Stimulated activated CD4-positive, alpha-beta T cell treated with anti-CD3 and anti-CD28 coated beads, Interleukin-1b, Interleukin-23, amount 100 ng/mL, for 4 hours (primary cell): ENCODE measurements around the gene SDC1.
"Not testable (repeated sequence)": the region's sequence is repeated elsewhere in the genome, so short reads cannot be mapped to it uniquely, and the experiment has no call there.

Source experiments
- DNase-seq, 2 donors: peaks; one replicate each; pipeline ENCODE4 v3.0.0-alpha.2; 2020; ENCODE audit warnings: low read depth in 2 of 2

SDC1 gene

DNA sequence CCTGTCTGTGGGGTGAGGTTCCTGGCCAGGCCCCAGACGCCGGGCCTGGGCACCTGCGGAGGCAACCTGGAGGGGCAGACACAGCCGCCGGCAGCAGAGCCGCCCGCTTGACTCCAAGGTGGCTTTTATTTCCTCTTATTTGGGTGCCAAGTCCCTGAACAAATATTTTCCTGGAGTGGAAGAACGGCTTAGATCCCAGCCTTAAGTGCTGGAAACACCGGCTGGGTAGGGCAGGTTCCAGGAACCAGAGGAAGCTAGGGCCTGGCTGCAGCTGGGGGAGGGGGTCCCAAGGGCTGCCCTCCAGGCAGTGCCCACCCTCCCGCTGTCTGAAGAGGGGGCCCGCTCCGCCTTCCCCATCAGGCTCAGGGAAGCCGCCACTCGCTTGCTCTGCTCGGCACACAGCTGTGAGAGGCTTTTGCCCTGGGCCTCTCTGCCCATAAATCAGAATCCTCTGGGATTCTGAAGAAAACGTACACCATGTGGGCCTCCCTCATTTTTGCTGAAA is 28.2 kb downstream of the SDC1 start:
- no peak for DNase-seq

DNA sequence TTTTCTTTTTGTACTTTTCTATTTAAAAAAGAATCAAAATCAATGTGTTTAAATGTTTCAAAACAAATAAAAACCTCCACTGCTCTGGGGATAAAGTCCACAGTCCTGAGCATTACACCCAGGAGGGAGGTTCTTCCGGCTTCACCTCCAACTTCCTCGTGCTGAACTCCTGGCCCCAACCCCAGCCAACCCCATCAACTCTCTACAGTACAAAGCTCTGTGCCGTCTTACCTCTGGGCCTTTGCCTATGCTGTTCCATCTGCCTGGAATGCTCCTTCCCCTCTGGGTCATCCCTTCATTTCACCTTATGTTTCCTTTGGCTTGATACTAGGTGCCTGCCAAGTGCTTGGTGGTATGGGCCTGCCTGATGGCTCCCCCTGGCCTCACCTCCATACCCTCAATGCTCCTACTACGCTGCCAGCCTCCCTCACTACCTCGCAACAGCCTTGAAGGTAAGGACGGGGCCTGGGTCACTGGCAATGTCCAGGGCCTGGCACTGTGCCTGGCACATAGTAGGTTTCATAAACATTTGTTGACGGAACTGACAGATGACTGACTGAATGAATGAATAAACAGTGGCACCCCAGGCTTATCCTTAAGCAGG is 28.8 kb downstream of the SDC1 start:
- no peak for DNase-seq

DNA sequence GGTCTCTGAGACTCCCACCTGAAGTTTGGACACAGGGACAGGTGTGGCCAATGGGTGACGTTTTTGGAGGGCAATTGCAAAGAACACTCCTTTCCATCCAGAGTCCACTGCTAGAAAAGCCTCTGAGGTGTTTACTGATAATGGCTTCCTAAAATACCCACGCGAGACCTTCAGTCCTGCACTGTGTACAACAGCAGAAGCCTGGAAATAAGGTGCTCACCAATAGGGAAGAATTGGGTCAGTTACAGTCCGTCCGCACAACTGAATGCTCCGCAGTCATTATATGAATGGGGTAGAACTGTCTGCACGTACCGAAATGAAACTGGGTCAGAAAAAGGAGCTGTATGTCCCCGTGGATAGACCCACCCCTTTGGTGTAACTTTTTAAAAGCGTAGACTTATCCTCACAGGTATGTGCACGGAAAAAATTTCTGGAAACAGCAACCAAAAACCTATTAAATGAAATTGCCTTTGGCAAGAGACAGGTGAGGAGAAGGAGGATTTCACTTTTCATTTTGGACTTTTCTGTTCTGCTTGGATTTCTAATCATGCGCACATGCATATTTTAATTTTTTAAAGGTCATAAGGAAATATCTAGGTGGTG is 29.4 kb downstream of the SDC1 start:
- DNase-seq: no peak

DNA sequence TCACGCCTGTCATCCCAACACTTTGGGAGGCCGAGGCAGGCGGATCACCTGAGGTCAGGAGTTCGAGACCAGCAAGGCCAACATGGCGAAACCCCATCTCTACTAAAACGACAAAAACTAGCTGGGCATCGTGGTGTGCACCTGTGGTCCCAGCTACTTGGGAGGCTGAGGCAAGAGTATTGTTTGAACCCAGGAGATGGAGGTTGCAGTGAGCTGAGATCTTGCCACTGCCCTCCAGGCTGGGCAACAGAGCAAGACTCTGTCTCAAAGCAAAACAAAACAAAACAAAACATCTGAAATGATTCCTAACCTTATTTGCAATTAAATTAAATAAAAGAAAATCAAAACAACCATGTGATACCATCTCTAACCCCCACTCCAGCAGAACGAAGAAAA is 29.9 kb downstream of the SDC1 start:
- not testable (repeated sequence) for DNase-seq

DNA sequence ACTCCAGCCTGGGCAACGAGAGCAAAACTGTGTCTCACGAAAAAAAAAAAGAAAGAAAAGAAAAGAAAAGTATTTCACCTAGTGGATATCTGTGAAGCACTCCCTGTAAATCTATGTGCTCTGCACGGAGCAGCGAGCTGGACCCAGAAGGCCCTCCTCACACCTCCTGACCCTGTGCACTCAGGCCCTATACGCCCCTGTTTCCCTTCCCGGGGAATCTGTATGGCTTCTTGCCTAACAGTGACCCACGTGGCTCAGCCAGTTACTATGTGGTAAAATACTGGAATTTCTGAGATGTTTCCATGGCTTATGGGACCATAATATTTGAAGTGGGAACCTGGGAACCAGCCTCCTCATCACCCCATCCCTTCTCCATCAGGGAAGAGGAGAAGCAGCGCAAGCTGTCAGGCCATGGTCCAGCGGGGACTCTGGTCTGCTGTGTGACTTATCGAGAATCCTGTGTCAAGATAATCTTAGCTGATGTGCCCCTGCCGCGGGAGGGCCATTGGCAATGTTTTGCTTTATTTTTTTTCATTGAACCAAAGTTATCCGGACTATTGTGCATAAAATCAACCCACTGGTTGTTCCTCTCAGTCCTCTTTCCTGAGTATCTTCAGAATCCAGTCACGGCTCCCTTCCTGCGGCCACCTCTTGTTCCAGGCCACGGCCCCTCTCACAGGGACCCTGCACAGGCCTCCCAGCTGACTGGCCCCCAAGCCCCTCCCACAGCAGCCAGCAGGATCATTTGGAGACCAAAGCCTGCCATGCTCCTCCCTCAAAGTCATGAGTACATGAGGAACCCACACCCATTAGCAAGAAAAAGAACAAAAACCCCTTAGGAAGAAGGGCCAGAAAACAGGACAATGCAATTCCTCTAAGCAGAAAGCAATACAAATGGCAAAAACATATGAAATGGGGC is 30.6 kb downstream of the SDC1 start:
- DNase-seq: no peak

DNA sequence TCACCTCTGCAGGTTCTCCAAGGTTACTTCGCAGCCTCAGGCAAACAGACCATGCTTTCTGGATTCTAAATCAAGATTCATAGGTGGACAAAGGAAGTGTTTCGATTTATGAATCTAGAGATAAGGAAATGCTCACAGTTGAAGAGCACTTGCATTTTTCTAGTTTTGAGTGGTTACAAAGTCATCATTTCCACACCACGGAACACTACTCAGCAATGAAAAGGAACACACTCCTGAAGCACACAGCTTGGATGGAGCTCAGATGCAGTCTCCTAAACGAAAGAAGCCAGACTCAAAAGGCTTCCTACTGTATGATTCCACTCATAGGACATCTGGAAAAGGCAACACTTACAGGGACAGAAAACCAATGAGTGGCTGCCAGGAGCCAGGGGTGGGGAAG is 31.7 kb downstream of the SDC1 start:
- no peak for DNase-seq

DNA sequence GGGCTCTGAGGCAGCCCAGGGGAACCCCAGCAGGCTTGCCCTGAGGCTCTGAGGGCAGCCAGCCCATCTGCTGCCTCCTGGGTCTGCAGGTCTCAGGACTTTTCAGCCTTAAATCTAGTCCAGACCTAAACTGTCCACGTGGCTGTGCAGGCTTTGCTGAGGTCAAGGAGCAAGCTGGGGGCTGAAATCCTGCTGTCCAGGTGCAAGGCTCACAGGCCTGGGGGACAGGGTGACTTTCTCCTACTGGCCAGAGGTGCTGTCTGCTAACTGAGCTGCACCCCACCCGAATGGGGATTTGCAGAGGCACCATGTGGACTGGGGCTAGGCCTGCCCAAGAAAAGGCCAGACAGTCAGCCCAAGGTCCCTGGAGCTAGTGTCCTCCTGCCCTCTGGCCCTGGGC is 32.1 kb downstream of the SDC1 start:
- DNase-seq: no peak

DNA sequence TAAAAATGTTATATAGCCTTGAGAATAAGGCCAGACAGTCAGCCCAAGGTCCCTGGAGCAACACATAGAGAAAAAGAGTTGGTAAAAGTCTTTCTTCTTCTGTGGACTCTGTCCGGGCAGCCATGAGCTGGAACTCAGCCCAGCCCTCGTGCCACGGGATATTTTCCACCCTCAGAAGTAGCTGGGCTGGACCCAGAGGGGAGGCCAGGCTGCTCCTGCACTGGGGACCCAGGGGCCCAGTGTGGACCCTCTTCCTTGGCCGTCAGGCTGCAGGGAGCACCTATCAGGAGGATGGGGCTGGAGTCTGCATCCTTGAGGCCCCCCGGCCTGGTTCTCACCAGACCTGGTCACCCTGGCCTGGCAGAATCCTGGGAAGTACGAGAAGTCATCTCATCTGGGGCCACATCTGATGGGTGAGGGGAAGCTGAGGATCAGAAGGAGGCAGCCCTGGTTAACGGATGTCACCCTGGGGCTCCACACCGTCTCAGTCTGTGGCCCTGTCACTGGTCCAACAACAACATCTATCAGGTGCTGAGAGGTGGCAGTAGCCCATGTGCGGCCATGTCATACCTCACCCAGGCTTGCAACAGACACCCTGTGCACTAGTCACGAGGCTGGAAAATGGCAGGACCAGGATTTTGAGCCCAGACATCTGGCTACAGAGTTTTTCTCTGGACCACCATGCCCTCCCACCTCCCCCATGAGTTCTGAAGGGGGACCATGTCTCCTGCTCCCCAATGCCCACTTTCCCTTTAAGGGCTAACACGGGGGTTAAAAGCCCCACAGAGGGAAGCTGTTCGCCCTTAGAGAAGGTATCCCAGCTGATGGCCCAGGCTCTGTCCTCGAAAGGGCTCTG is 33.0 kb downstream of the SDC1 start:
- DNase-seq: no peak

DNA sequence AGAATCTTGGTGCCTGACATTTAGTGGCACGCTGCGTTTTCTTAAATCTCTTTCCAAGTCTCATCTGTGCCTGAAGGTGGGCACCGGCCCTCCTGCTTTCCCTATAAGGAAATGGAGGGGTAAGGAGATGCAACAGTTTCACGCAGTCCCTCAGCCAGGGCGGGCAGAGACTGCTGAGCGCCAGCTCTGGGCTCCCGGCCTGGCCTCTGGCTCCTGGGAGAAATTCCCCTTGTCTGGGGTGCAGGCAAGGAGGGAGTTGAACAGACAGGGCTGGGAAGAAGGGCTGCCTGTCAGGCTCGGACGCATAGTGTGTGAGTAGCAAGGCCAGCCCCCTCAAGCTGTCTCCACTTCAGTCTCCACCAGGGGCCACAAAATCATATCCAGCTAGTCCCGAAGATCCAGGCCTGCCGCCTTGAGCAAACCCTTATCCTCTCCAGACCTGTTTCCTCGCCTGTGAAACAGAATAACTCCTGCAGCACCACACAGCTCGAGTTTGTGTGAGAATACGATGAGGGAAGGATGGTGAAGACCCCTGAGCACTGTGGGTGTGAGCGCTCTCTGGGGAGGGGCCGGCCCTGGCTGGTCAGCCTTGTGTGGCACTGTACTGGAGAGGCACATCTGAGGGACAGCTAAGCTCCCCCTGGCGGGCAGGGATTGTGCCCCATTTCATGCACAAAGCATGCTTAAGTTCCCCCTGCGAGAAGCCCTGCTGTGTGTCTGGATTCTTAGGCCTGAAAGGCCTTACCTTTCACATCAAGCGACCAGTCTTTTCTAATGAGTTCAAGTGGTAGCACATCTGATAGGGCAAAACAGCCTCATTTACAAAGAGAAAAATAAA is 33.8 kb downstream of the SDC1 start:
- no peak for DNase-seq

DNA sequence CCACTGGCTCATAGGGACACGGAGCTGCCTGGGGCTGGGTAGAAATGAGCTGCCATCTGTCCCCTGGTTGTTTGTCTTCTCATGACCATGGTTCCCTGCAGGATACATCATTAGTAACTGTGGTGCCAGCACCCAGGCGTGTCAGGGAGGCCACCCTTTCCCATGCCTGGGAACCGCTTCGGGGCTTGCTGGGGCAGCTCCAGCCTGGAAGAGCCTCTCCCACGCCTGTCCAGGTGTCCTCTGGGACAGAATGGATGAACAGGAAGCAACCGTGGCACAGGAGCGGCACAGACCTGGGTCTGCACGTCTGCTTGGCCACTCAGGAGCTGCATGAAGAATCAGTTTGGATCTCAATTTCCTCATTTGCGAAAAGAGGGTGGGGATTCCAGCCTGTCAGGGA is 34.8 kb downstream of the SDC1 start:
- DNase-seq: no peak

DNA sequence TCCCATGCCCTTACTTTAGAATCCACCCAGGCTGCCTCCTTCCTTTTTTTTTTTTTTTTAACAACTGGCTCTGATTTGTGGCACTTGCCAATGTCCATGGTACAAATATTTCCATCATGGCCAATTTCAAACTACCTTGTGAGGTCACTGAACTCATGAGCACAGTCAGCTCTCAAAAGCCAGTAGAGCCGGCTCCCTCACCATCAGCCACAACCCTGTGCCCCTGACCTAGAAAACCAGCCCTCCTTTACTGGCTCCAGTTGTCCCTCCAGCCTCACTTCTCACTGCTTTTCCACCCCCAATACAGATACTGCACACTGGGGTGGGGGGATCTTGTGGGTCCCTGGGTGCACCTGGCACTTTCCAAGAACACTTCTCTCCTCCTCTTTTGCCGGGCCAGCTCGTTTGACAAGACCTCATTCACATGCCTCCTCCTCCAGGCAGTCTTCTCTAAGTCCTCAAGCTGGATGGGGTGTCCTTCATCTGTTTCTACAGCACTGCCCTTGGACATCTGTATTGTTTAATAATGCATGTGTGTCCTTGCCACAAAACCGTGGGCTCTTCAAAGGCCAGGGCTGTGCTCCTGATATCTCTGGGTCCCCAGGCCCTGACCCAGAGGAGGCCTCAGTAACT is 35.5 kb downstream of the SDC1 start:
- no peak for DNase-seq

DNA sequence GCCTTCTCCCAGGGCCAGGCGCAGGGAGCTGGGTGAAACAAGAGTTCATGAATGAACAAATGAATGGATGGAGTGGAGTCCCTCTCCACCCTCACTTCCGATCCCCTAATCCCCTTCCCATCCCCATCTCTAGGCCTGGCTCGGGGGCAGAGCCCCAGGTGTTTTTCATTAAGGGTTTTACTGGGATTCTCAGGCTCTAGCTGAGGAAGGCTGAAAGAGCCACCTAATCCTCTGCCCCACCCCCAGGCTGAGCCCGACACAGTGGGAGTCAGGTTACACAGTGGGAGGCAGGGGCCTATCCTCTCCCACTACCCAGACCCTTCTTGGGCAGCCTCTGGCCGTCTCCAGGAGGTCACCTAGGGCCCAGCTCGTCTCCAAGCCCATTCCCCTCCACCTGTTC is 36.1 kb downstream of the SDC1 start:
- no peak for DNase-seq

DNA sequence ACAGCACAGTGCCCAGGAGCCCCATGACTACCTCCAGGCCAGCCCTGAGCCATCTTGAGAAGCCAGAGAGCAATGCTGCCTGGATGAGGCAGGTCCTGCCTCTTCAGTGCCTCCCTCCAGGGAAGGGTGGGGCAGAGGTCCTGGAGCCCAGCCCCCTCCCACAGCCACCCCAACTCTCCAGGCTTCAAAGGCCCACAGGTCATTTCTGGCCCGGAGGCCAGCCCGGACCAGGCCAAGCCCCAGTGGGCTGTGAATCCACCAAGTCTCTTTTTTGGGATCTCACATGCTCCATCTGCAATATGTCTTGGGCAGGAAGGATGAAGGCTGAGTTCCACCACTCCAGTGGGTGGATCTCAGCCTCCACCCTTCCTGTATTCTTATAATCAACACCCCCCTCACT is 36.7 kb downstream of the SDC1 start:
- DNase-seq: no peak

DNA sequence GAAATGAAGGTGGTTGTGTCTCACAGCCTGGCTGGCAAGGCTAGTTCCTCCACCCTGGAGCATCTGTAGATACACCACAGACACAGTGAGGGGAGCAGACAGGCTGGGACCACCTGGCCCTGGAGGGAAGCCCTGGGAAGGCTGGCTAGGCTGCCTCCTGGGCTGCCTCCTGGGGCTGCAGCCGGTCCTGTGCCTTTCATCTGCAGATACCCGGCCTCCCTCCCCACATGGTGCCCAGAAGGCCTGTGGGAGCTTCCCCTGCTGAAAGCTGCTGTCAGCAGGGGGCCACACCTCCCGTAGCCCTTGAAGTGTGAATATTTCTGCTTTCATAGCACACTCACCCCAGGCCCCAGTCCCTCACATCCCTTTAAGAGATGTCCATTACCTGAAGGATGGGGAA is 37.6 kb downstream of the SDC1 start:
- DNase-seq: no peak

DNA sequence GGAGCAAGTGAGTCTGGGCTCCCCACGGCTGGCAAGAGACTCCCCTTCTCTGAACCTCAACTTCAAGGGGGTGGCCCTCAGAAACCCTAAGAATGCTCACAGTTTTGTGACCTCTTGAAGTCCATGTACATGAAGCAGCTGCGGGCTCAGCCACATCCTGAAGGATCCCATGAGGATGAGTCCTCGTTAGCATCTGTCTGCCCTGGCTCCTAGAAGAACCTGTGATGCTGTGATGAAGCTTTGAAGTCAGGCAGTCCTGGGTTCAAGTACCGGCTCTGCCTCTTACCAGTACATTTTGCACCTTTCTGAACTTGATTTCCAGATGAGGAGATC is 38.1 kb downstream of the SDC1 start:
- DNase-seq: no peak

DNA sequence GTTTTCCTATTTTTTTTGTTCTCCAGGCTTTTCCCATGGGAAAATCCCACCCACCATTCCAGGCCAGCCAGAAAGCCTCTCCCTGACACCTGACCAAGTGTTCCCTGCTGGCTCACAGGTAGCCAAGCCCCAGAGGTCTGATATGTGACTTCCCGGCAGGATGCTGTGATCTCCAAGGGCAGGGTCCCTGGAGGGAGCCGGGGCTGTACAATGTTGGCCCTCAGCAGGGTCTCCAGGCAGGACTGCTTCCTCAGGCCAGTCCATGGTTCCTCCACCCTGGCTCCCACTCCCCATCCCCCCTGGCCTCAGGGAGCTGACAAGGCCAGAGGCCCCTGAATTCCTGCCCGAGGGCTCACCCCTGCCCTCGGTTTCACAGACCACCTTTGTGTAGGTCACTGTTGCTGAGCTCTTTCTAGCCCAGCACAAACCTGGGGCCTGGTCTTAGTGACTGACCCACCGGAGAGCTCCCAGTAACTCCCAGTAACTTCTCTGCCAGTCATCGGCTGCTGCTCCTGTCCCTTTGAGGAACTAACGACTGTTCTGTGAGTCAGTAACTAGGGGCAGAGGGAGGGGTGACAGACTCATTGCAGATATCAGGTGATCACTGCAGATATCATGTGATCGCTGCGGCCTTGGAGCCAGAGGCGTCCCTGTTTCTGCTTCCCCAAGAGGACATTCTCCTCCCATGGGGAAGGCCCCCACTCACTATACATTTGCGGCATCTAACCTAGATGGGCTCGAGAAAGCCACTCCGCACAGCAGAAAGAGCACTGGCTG is 38.7 kb downstream of the SDC1 start:
- DNase-seq: no peak

DNA sequence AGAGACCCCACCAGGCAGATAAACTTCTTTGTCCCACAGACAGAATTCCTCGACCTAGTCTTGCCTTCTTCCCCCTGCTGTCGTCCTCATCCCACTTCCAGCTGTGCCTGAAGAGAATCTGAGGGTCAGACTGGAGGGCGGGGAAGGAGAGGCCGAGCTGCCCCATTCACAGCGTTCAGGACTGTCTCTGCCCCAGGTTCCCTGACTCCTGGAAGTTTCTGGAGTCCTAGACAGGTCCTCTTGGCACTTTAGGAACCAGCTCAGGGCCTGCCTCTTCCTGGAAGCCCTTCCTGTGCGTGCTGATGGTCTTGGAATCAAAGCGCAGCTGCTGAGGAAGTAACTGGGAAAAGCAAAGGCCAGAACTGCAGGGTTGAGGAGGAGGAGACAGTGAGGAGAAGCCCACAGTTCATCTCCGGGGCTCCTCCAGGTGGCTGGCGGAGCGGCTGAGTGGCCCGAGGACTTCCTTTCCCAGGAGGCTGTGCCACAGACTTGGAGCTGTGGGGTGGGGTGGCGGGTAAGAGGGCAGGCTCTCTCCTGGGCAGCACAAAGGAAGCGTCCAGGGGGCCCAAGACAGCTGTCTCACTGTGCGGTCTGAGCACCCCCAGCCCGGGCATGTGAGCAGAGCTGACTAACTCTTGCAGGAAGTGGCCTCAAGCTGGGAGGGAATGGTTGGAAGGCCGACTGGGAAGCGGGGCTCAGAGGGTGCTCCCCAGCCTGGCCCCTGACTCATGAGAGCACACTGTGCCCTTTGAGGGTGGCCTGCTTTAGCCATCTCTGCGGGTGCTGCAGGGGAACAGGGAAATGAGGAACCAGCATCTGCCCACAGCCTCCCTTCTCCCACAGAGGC is 39.5 kb downstream of the SDC1 start:
- no peak for DNase-seq

DNA sequence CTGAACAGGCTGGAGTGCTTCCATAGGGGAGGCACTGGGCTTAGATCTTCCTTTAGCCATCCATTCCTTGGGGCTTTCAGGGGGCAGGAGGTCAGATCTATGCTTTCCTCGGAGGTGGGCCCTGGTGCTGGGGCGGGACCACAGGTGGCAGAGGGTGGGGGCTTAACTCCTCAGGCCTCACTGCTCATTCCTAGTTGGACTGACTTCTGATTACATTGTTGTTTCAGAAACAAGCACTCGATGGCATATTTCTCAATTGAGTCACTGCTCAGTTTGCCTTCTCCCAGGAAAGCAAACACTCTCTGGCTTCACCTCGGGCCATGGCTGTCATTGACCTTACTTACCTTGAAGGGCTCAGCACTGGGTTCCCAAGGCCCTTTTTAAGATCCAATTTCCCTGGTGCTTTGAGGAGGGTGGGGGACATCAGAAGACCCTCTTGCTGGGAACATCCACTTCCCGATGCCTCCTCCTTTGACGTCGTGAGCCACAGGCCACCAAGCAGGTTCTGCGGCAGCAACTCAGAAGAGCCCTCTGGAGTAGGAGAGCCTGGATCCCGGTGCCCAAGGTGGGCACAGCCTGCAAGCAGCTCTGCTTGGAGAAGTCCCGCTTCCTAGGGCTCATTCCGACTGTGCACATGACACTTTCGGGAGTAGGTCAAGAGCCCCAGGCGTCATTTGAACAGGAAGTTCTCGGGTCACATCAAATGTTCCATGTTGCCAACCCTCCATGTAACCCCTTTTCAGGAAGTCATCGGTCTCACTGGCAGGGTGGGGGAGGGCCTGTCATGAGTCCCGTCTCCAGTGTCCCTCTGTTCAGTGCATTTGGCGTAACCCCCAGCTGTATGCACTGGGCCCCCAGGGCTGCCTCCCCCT is 40.6 kb downstream of the SDC1 start:
- no peak for DNase-seq
